ENCODE data around the gene MTFR2. TPM values are rescaled to one million over a fixed set of nuclear protein-coding genes. Genes with fewer than 3 reads are reported as not detected.

The MTFR2 gene
- total and polyA plus RNA-seq, 2 of the 13 experiments (the other 11 are each of a cell fraction or from before 2014, with no cell fraction given), result 6.7 to 10.7 TPM

- Histone ChIP-seq H4K20me1 (ENCODE audit: insufficient read depth, low read length) (no peaks in the 10 kb centered on the region), H3K9me3 (ENCODE audit: low read length) (no peaks in the 10 kb centered on the region), H2AFZ (ENCODE audit: low read length) (no peak overlapping the region), H3K9ac (ENCODE audit: insufficient read depth, low read depth, low read length) (no peak overlapping the region), H3K4me1 (ENCODE audit: insufficient read depth, low read length) (no peaks in the 10 kb centered on the region), H3K36me3 (replicated peaks in 1 of 2; ENCODE audit: control insufficient read depth in 1 of 2, insufficient read depth in 2 of 2, low read length in 2 of 2) (no peaks in the 10 kb centered on the region), H3K27me3 (ENCODE audit: control insufficient read depth in 1 of 2, insufficient read depth in 2 of 2, low read length in 2 of 2) (no peaks in the 10 kb centered on the region; a peak in 1 of 5 replicates), H3K4me3 (replicated peaks in 1 of 3; ENCODE audit: insufficient read depth in 1 of 3, low read depth in 2 of 3, low read length in 3 of 3) (no peak overlapping the region), H3K79me2 (ENCODE audit: insufficient read depth, low read length) (no peaks in the 10 kb centered on the region), H3K4me2 (ENCODE audit: low read depth, low read length) (no peak overlapping the region), H3K27ac (ENCODE audit: extremely low read length, insufficient read depth, low read length) (no peak overlapping the region)
- ATAC-seq (no peak), DNase-seq (ENCODE audit: low spot score) (no peak), FAIRE-seq (no peak)
- no TSS peak for BruUV-seq (replicated peaks)
- in situ Hi-C loops (cut with HindIII; ENCODE audit: extremely low pct_ligation_motif_present, low pct_unique_long_range_greater_than_20kb) (no loop called here), intact Hi-C loops (cut with micrococcal nuclease; ENCODE audit: unreplicated experiment) (no loop called here)
- CTCF ChIA-PET (ENCODE audit: low intra/inter-chr PET ratio, low total read pairs), result no interaction called here
- TF ChIP-seq ZBTB34 (CRISPR knock-in tag; IDR thresholded peaks at IDR 0.05) (no peak), TFDP2 (CRISPR knock-in tag; IDR thresholded peaks at IDR 0.05) (no peak), TAF15 (IDR thresholded peaks at IDR 0.05; ENCODE audit: low read depth, low read length, poor library complexity, severe bottlenecking) (no peak), SNAPC2 (CRISPR knock-in tag; IDR thresholded peaks at IDR 0.05) (no peak), ZNF44 (CRISPR knock-in tag; IDR thresholded peaks at IDR 0.05) (no peak), RXRA (CRISPR knock-in tag; IDR thresholded peaks at IDR 0.05) (no peak), FOXO1 (CRISPR knock-in tag; IDR thresholded peaks at IDR 0.05) (no peak), MAFG (CRISPR knock-in tag; IDR thresholded peaks at IDR 0.05) (no peak), HOXD1 (CRISPR knock-in tag; IDR thresholded peaks at IDR 0.05) (no peak), CENPBD1 (CRISPR knock-in tag; IDR thresholded peaks at IDR 0.05; ENCODE audit: borderline replicate concordance, low read depth) (no peak), ZFP41 (CRISPR knock-in tag; IDR thresholded peaks at IDR 0.05; ENCODE audit: borderline replicate concordance) (no peak), ZNF10 (CRISPR knock-in tag; IDR thresholded peaks at IDR 0.05; ENCODE audit: borderline replicate concordance, low read depth) (no peak)
- POLR2A ChIA-PET, result no interaction called here
- WGBS (ENCODE audit: low lambda C conversion rate), result 2% methylated on average over 5 of the region's 5 CpGs
These were observed 48.4 kb downstream of the MTFR2 start for GRCh38 chr6:136201732-136202131.

All from HepG2 (cell line).